ENCODE data around the gene ELAC2. TPM values are rescaled to one million over a fixed set of nuclear protein-coding genes. Genes with fewer than 3 reads are reported as not detected.

ELAC2 gene
- total and polyA plus RNA-seq, 4 donors, result 10.8 to 53.8 (median 38.3) TPM

DNA sequence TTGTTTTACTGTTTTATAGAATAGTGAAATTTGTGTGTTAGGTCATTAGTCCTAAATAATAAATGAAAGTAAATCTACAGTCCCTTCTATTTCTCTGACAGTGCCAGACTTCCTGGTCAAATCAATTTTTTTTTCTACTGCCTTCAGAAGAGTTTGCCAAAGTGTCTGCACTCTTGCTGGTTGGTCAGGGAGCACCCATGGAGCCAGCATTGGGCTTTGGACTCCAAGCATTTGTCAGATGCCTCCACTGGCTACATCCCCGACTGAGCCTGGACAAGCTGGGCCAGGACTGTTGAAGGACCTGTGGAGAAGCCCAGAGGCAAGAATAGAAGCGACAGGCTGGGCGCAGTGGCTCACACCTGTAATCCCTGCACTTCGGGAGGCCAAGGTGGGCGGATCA lies 53.7 kb downstream of the ELAC2 start:
- DNase-seq, result no peak
- Histone ChIP-seq H3K36me3 (ENCODE audit: control insufficient read depth in 1 of 2, insufficient read depth in 2 of 2, low read length in 1 of 2) (no peaks in the 10 kb centered on the region), H3K27ac (ENCODE audit: low read depth in 1 of 2, low read length in 2 of 2) (no peak overlapping the region), H3K9me3 (ENCODE audit: control insufficient read depth, low read length) (no peaks in the 10 kb centered on the region), H3K4me1 (ENCODE audit: control insufficient read depth in 1 of 2, insufficient read depth in 2 of 2, low read length in 2 of 2) (no peaks in the 10 kb centered on the region), H3K4me3 (ENCODE audit: low read length in 2 of 2) (no peak overlapping the region), H3K27me3 (ENCODE audit: control insufficient read depth in 1 of 2, insufficient read depth in 2 of 2, low read length in 1 of 2) (no peaks in the 10 kb centered on the region)
- intact Hi-C loops (cut with DNase I), result no loop called here
- no peak for ATAC-seq (ENCODE audit: low FRiP score)
- 94 to 97% methylated on average over 5 of the region's 5 CpGs for WGBS, 2 donors

- WGBS, 2 donors, result 96% methylated on average over 7 of the region's 7 CpGs
- no peaks in the 10 kb centered on the region for H3K27me3 ChIP-seq (ENCODE audit: control insufficient read depth in 1 of 2, insufficient read depth in 2 of 2, low read length in 1 of 2)
- H3K9me3 ChIP-seq (ENCODE audit: control insufficient read depth, low read length), result no peaks in the 10 kb centered on the region
- no peaks in the 10 kb centered on the region for H3K36me3 ChIP-seq (ENCODE audit: control insufficient read depth in 1 of 2, insufficient read depth in 2 of 2, low read length in 1 of 2)
- H3K4me1 ChIP-seq (ENCODE audit: control insufficient read depth in 1 of 2, insufficient read depth in 2 of 2, low read length in 2 of 2), result no peaks in the 10 kb centered on the region
- H3K4me3 ChIP-seq (ENCODE audit: low read length in 2 of 2), result no peak overlapping the region
- H3K27ac ChIP-seq (ENCODE audit: low read depth in 1 of 2, low read length in 2 of 2), result no peak overlapping the region
- ATAC-seq (ENCODE audit: low FRiP score) (no peak), DNase-seq (no peak)
- intact Hi-C loops (cut with DNase I), result no loop called here
Measured at GRCh38 chr17:12963505-12963904, 54.3 kb downstream of the ELAC2 start.

- ATAC-seq (ENCODE audit: low FRiP score), result no peak
- Histone ChIP-seq H3K27ac (ENCODE audit: low read depth in 1 of 2, low read length in 2 of 2) (no peak overlapping the region), H3K36me3 (ENCODE audit: control insufficient read depth in 1 of 2, insufficient read depth in 2 of 2, low read length in 1 of 2) (peaks cover 0 to 2% of the 10 kb centered on the region in 2 donors), H3K27me3 (ENCODE audit: control insufficient read depth in 1 of 2, insufficient read depth in 2 of 2, low read length in 1 of 2) (no peaks in the 10 kb centered on the region), H3K9me3 (ENCODE audit: control insufficient read depth, low read length) (no peaks in the 10 kb centered on the region), H3K4me1 (ENCODE audit: control insufficient read depth in 1 of 2, insufficient read depth in 2 of 2, low read length in 2 of 2) (no peaks in the 10 kb centered on the region), H3K4me3 (ENCODE audit: low read length in 2 of 2) (no peak overlapping the region)
- 92 to 94% methylated on average over 4 of the region's 4 CpGs for WGBS, 2 donors
- intact Hi-C loops (cut with DNase I), result no loop called here
- DNase-seq, result no peak
Measured at GRCh38 chr17:12961655-12962054, 56.2 kb downstream of the ELAC2 start.

DNA sequence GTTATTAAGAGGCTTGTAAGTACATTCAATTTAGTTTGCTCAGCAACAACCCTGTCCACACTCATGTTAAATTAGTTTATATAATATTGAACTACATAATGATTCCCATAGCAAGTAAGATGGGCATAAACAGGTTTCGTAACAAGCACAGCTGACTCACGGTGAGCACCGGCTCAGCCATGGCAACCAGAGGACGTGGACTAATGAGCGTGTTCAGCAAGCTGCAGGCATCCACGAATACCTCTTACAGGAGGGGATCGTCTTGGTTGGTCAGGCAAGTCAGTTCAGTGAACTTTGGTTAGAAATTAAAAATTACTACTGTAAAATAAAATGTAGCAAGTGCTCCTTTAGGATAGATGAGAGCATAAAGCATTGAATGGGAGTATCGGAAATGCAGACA lies 58.4 kb downstream of the ELAC2 start:
- ATAC-seq (ENCODE audit: low FRiP score) (no peak), DNase-seq (no peak)
- no peaks in the 10 kb centered on the region for H3K4me1 ChIP-seq (ENCODE audit: control insufficient read depth in 1 of 2, insufficient read depth in 2 of 2, low read length in 2 of 2)
- no peak overlapping the region for H3K27ac ChIP-seq (ENCODE audit: low read depth in 1 of 2, low read length in 2 of 2)
- 93 to 95% methylated on average over 8 of the region's 8 CpGs for WGBS, 2 donors
- peaks cover 1% of the 10 kb centered on the region for H3K9me3 ChIP-seq (ENCODE audit: control insufficient read depth, low read length)
- intact Hi-C loops (cut with DNase I), result no loop called here
- no peak overlapping the region for H3K4me3 ChIP-seq (ENCODE audit: low read length in 2 of 2)
- peaks cover 2 to 4% of the 10 kb centered on the region in 2 donors for H3K36me3 ChIP-seq (ENCODE audit: control insufficient read depth in 1 of 2, insufficient read depth in 2 of 2, low read length in 1 of 2)
- H3K27me3 ChIP-seq (ENCODE audit: control insufficient read depth in 1 of 2, insufficient read depth in 2 of 2, low read length in 1 of 2), result no peaks in the 10 kb centered on the region

DNA sequence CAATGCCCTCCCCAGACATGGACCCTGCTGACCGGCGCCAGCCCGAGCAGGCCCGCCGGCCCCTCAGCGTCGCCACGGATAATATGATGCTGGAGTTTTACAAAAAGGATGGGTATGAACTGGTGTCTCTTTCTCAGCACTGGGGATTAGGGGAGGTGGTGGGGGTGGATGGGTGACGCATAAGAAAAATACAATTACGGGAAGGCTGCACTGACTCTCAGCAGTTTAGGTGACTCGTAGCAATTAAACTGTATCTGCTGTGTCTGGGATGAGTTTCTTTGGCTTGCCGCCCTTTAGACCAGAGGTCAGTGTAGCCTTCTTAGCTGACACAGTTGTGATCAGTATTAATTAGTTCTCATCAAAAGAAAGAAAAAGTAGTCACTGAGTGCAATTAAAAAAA lies 59.0 kb downstream of the ELAC2 start:
- no peak for ATAC-seq (ENCODE audit: low FRiP score)

GRCh38 chr17:12955521-12955920 lies 62.3 kb downstream of the ELAC2 start:
- WGBS, 2 donors, result 87 to 93% methylated on average over 5 of the region's 5 CpGs
- Histone ChIP-seq H3K36me3 (ENCODE audit: control insufficient read depth in 1 of 2, insufficient read depth in 2 of 2, low read length in 1 of 2) (peaks cover 2 to 4% of the 10 kb centered on the region in 2 donors), H3K4me3 (ENCODE audit: low read length in 2 of 2) (no peak overlapping the region), H3K27ac (ENCODE audit: low read depth in 1 of 2, low read length in 2 of 2) (no peak overlapping the region), H3K4me1 (ENCODE audit: control insufficient read depth in 1 of 2, insufficient read depth in 2 of 2, low read length in 2 of 2) (no peaks in the 10 kb centered on the region), H3K27me3 (ENCODE audit: control insufficient read depth in 1 of 2, insufficient read depth in 2 of 2, low read length in 1 of 2) (no peaks in the 10 kb centered on the region), H3K9me3 (ENCODE audit: control insufficient read depth, low read length) (peaks cover 1% of the 10 kb centered on the region)
- no peak for ATAC-seq (ENCODE audit: low FRiP score)
- intact Hi-C loops (cut with DNase I), result no loop called here
- no peak for DNase-seq

More for the DNA sequence above, 59.0 kb downstream of the ELAC2 start:
- Histone ChIP-seq H3K9me3 (ENCODE audit: control insufficient read depth, low read length) (peaks cover 1% of the 10 kb centered on the region), H3K27me3 (ENCODE audit: control insufficient read depth in 1 of 2, insufficient read depth in 2 of 2, low read length in 1 of 2) (no peaks in the 10 kb centered on the region), H3K4me1 (ENCODE audit: control insufficient read depth in 1 of 2, insufficient read depth in 2 of 2, low read length in 2 of 2) (no peaks in the 10 kb centered on the region), H3K4me3 (ENCODE audit: low read length in 2 of 2) (no peak overlapping the region), H3K27ac (ENCODE audit: low read depth in 1 of 2, low read length in 2 of 2) (no peak overlapping the region), H3K36me3 (ENCODE audit: control insufficient read depth in 1 of 2, insufficient read depth in 2 of 2, low read length in 1 of 2) (peaks cover 2 to 4% of the 10 kb centered on the region in 2 donors)
- WGBS, 2 donors, result 97 to 98% methylated on average over 12 of the region's 12 CpGs
- no peak for DNase-seq
- intact Hi-C loops (cut with DNase I), result no loop called here

GRCh38 chr17:12953156-12953555 lies 64.7 kb downstream of the ELAC2 start:
- H3K27me3 ChIP-seq (ENCODE audit: control insufficient read depth in 1 of 2, insufficient read depth in 2 of 2, low read length in 1 of 2), result no peaks in the 10 kb centered on the region
- intact Hi-C loops (cut with DNase I), result no loop called here
- H3K4me3 ChIP-seq (ENCODE audit: low read length in 2 of 2), result no peak overlapping the region
- no peaks in the 10 kb centered on the region for H3K4me1 ChIP-seq (ENCODE audit: control insufficient read depth in 1 of 2, insufficient read depth in 2 of 2, low read length in 2 of 2)
- ATAC-seq (ENCODE audit: low FRiP score) (no peak), DNase-seq (no peak)
- peaks cover 2 to 4% of the 10 kb centered on the region in 2 donors for H3K36me3 ChIP-seq (ENCODE audit: control insufficient read depth in 1 of 2, insufficient read depth in 2 of 2, low read length in 1 of 2)
- no peak overlapping the region for H3K27ac ChIP-seq (ENCODE audit: low read depth in 1 of 2, low read length in 2 of 2)
- 93 to 96% methylated on average over 13 of the region's 13 CpGs for WGBS, 2 donors
- H3K9me3 ChIP-seq (ENCODE audit: control insufficient read depth, low read length), result peaks cover 1% of the 10 kb centered on the region

DNA sequence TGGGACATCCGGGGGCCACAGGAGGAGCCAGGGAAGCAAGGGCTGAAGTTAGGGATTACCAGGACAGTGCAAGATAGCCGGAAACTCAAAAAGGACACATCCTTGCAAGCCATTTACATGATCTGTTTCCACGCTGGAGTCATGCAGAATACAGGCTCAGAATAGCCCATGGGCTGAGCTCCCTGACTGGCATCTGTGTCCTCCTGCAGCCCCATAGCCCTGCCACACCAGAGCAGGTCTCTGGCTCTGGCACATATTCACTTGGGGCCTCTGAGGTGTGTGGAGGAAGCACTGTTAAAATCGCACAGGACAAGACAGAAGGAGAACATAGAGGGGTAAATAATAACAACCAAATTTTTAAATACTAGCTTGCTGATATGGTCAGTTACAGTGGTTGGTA lies 65.8 kb downstream of the ELAC2 start:
- Histone ChIP-seq H3K4me3 (ENCODE audit: low read length in 2 of 2) (no peak overlapping the region), H3K36me3 (ENCODE audit: control insufficient read depth in 1 of 2, insufficient read depth in 2 of 2, low read length in 1 of 2) (peaks cover 2 to 4% of the 10 kb centered on the region in 2 donors)
- no peak for ATAC-seq (ENCODE audit: low FRiP score)

GRCh38 chr17:12947047-12947446 lies 70.8 kb downstream of the ELAC2 start:
- H3K4me1 ChIP-seq (ENCODE audit: control insufficient read depth in 1 of 2, insufficient read depth in 2 of 2, low read length in 2 of 2), result no peaks in the 10 kb centered on the region
- H3K36me3 ChIP-seq (ENCODE audit: control insufficient read depth in 1 of 2, insufficient read depth in 2 of 2, low read length in 1 of 2), result peaks cover 0 to 6% of the 10 kb centered on the region in 2 donors
- DNase-seq (no peak), ATAC-seq (ENCODE audit: low FRiP score) (no peak)
- WGBS, 2 donors, result 77 to 92% methylated on average over 4 of the region's 4 CpGs
- no peak overlapping the region for H3K27ac ChIP-seq (ENCODE audit: low read depth in 1 of 2, low read length in 2 of 2)
- intact Hi-C loops (cut with DNase I), result no loop called here
- no peaks in the 10 kb centered on the region for H3K27me3 ChIP-seq (ENCODE audit: control insufficient read depth in 1 of 2, insufficient read depth in 2 of 2, low read length in 1 of 2)
- H3K4me3 ChIP-seq (ENCODE audit: low read length in 2 of 2), result no peak overlapping the region
- no peaks in the 10 kb centered on the region for H3K9me3 ChIP-seq (ENCODE audit: control insufficient read depth, low read length)

More for the DNA sequence above, 65.8 kb downstream of the ELAC2 start:
- H3K27ac ChIP-seq (ENCODE audit: low read depth in 1 of 2, low read length in 2 of 2), result no peak overlapping the region
- H3K4me1 ChIP-seq (ENCODE audit: control insufficient read depth in 1 of 2, insufficient read depth in 2 of 2, low read length in 2 of 2), result no peaks in the 10 kb centered on the region
- H3K27me3 ChIP-seq (ENCODE audit: control insufficient read depth in 1 of 2, insufficient read depth in 2 of 2, low read length in 1 of 2), result no peaks in the 10 kb centered on the region
- no peak for DNase-seq
- intact Hi-C loops (cut with DNase I), result no loop called here
- peaks cover 1% of the 10 kb centered on the region for H3K9me3 ChIP-seq (ENCODE audit: control insufficient read depth, low read length)
- 90 to 92% methylated on average over 4 of the region's 4 CpGs for WGBS, 2 donors

Data from aorta (tissue), 5 donors.